ENCODE results near the gene FAM124B.

FAM124B gene

DNA sequence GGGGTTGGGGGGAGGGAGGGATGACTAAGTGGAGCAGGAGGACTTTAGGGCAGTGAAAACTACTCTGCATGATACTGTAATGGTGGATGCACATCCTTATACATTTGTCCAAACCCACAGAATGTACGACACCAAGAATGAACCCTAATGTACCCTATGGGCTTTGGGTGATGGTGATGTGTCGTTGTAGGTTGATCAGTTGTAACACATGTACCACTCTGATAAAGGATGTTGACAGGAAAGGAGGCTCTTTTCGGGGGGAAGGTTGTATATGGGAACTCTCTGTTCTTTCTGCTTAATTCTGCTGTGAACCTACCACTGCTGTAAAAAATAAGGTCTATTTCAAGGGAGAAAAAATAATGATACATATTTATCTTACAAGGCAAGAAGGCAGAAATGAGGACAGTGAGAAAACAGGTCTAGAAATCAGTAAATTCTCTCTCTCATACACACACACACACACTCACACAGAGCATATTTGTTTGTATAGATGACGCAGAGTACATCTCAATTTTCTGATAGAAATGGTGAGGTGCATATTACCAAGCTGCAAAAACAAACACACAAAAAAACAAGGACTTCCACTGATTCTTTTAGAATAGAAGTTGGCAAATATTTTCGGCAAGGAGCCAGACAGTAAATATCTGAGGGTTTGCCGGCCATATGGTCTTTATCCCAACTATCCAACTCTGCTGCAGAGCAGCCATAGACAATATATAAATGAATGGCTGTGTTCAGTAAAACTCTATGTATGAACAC is 20.2 kb downstream of the FAM124B start:
- DNase-seq (ENCODE audit: low spot score) = peak; percentile 7

DNA sequence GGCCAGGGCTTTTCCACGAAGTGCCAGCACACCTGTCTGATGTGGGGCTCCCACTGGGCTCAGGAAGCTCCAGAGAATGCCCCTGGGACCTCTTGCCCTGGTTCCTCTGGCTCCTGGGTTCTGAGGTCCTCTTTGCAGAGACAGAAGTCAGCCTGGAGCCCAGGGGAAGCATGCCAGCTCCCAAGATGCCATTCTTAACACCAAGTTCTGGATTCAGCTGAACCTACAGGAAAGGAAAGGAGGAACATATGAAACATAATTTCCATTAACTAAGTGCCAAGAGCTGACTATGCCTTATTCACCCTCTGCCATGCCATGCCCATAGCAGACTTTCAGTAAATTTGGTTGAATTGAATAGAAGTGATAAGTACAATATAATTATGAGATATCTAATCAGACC is 21.9 kb downstream of the FAM124B start:
- no peak for DNase-seq (ENCODE audit: low spot score)

DNA sequence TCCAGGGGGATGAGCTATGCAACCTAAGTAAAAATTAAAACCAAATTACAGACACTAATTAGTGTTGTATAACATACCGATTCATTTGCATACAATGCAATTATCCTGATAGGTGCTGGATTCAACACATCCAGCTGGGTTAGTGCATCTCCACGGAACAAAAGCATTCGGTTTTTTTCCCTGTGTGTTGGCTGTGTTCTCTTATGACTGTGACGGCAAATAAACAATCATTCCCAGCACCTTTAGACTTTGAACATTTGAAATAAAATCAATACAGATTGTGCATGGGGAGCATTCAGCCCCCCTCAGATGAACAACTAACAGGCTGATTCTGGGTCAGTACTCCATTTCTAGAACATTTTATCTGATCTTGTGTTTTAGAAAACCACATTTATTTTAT is 22.7 kb downstream of the FAM124B start:
- no peak for DNase-seq (ENCODE audit: low spot score)

DNA sequence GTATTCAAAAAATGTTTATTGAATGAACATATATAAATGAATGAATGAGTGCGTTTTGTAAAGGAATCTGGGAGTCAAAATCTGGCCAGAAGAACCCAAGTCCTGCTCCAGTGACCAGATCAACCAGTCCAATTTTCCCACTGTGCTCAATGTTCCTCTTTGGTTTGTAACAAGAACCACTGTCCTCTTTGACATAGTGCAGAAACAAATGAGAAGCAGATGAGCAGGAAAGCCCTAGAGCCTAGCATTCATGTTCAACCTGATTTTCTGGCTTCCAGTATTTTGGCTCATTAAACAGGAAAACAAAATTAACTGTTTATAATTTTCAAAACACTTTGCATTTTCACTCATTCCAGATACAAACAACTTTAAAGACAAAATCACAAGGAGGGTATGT is 23.2 kb downstream of the FAM124B start:
- DNase-seq (ENCODE audit: low spot score) = no peak

GRCh38 chr2:224377751-224378700 is 23.9 kb downstream of the FAM124B start:
- peak; percentile 8 for DNase-seq (ENCODE audit: low spot score)

DNA sequence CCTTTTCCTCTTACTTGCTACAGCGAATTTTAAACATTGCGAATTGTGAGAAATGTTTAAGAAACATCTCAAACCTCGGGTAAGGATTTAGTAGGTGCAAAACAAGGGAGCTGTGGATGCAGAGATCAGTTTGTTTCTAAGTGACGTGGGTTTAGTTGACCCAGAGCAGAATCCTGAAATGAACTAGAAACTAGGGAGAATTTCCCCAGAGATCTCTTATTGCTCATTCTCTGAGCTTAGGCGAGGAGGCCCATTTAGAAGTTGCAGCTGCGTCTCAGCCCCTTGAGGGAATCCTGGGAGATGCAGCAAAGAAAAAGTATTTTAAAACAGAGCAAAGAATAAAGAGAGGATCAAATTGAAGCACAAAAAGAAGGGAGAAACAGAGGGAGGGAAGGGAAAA is 29.3 kb downstream of the FAM124B start:
- no peak for DNase-seq (ENCODE audit: low spot score)

GRCh38 chr2:224369028-224369632 is 32.8 kb downstream of the FAM124B start:
- DNase-seq (ENCODE audit: low spot score) = peak; percentile 51

DNA sequence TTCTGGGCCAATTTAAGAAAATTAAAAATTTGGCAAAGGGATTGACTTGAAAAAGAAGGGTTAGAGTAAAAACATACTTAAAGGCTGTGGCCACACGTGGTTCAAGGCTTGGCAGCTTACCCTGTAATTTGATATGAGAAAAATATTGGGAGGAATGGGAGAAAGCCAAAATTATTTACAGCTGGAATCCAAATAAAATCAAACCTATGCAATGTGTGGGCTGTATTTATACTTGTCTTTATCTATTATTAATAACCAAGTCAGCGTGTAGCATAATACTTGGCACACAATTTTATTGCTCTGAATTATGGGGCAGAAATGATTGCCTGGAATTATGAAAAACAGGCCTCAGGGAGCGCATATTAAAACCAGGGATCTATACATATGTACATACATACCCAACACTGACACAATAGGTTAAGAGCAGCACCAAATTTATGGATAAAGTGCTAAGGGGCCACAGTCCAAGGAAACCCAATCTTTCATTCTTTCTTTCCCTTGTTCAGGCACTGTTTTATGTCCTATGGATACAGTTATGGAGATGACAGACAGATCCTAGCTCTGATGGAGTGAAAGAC is 35.6 kb downstream of the FAM124B start:
- DNase-seq (ENCODE audit: low spot score) = no peak

- DNase-seq (ENCODE audit: low spot score) = no peak
Measured at GRCh38 chr2:224365331-224365730, 36.6 kb downstream of the FAM124B start.

GRCh38 chr2:224363281-224363680 is 38.6 kb downstream of the FAM124B start:
- no peak for DNase-seq (ENCODE audit: low spot score)

GRCh38 chr2:224362094-224362493 is 39.8 kb downstream of the FAM124B start:
- DNase-seq (ENCODE audit: low spot score) = no peak

- no peak for DNase-seq (ENCODE audit: low spot score)
Measured at GRCh38 chr2:224360801-224361251, 41.1 kb downstream of the FAM124B start.

GRCh38 chr2:224359569-224359968 is 42.3 kb downstream of the FAM124B start:
- DNase-seq (ENCODE audit: low spot score) = no peak

DNA sequence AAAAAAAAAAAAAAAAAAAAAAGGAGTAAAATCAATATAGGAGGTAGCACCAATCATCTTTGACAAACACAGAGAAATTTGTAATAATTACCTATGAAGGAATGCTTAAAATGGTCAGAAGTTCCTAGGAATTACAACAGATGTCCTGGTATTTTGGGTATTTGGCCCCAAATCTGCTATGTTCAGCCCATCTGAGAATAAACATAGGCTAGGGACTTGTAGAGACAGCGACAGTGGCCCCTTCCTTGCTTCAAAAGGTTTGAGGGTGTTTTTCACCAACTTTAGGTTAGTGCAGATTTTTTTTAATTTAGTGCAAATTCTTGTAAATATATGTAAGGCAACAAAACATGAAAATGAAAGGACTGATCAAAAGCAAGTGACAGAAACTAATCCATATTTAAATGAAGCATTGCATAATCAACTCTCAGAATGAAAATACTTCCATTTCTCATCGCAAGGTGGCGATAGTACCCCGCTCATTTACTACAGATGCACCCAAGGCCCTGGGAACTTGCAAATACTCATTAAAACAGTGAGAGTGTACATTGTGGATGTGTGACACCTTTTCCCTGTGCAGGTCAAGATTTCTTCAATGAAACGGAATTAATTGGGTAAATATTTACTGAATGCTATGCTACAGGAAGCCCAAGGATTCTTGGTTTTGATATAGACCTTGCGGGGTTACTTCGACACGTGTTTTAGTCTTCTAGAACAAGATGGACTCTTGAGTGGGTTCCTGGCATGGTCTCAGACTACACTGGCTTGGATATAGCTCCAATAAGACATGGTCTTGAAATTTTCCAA is 44.6 kb downstream of the FAM124B start:
- peak; percentile 67 for DNase-seq (ENCODE audit: low spot score)

DNA sequence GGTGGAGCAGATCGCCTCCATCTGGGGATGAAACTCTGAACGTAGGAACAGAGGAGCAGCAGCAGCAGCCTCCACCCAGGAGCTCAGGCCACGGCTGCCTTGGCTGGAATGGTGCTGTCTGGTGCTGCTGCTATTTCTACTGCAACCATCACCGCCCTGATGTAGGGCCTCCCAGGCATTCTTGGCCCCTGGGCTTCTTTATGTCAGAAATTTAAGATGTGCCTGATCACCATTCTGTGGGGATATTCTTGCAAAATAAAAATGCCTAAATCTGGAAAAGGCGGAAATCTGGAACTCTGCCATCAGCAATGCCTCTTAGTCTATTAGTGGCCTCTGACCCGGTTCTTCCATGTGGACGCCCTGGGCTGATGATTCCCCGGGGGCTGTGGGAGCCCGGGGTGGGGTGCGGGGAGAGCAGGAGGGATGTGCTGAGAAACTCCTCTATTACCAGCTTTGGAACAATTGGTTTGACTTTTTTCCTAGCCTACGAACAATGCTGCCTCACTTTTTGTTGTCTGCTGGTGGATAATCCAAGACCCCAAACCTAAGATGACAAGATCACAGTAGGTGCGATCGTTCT is 47.2 kb downstream of the FAM124B start:
- DNase-seq (ENCODE audit: low spot score) = no peak

- DNase-seq (ENCODE audit: low spot score) = no peak
Measured at GRCh38 chr2:224350703-224351102, 51.2 kb downstream of the FAM124B start.

GRCh38 chr2:224349396-224349795 is 52.5 kb downstream of the FAM124B start:
- DNase-seq (ENCODE audit: low spot score) = no peak

GRCh38 chr2:224347176-224348051 is 54.5 kb downstream of the FAM124B start:
- DNase-seq (ENCODE audit: low spot score) = no peak

DNA sequence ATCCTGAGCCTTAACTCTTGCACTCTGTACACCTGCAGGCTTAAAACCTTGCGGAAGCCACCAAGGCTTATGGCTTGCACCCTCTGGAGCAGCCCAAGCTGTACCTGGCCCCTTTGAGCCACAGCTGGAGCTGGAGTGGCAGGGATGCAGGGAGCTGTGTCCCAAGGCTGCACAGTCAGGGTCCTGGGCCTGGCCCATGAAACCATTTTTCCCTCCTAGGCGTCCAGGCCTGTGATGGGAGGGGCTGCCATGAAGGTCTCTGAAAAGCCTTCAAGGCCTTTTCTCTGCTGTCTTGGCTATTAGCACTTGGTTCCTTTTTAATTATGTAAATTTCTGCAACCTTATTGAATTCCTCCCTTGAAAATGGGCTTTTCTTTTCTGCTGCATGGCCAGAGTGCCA is 56.4 kb downstream of the FAM124B start:
- DNase-seq (ENCODE audit: low spot score) = no peak

- DNase-seq (ENCODE audit: low spot score) = no peak
Measured at GRCh38 chr2:224343226-224343625, 58.7 kb downstream of the FAM124B start.

Measured in pons (tissue), 1 donor.